ENCODE measurements around the gene GIT1. TPM values are rescaled to one million over a fixed set of nuclear protein-coding genes. Genes with fewer than 3 reads are reported as not detected.
"Not testable (repeated sequence)": the region's sequence is repeated elsewhere in the genome, so short reads cannot be mapped to it uniquely, and the experiment has no call there.

The GIT1 gene
- total RNA-seq, 4 donors from 2014 or later, result 28.7 to 50.4 (median 39.9) TPM

DNA sequence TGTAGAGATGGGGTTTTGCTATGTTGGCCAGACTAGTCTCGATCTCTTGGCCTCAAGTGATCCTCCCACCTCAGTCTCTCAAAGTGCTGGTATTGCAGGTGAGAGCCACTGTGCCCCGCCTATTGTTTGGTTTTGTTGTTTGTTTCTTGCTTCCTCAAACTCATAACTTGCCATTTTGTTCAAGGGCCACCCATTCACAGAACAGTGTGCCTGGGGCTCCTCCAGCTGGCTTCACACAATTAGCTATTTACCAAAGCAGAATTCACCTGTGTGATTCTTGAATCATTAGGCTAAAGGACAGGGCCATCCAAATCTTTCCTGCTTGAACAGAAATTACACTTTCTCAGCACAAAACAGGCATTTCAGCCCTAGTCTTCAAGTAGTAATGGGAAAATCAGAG lies 29.8 kb downstream of the GIT1 start:
- intact Hi-C loops (cut with DNase I), result no loop called here
- no peak overlapping the region for H3K4me3 ChIP-seq
- DNase-seq (ENCODE audit: extremely low spot score), result no peak
- WGBS, result 94% methylated on average over 2 of the region's 2 CpGs
- H3K4me1 ChIP-seq, result peaks cover 11 to 21% (median 15%) of the 10 kb centered on the region in 4 donors
- H3K27ac ChIP-seq (replicated peaks in 1 of 4), result no peak overlapping the region
- TF ChIP-seq POLR2A (IDR thresholded peaks at IDR 0.05; ENCODE audit: low read depth) (no peak), CTCF (IDR thresholded peaks at IDR 0.05) (no peak), POLR2AphosphoS5 (IDR thresholded peaks at IDR 0.05) (no peak), EP300 (IDR thresholded peaks at IDR 0.05) (no peak)
- H3K36me3 ChIP-seq, result peaks cover 4 to 18% (median 11%) of the 10 kb centered on the region in 4 donors
- H3K27me3 ChIP-seq, result no peaks in the 10 kb centered on the region
- H3K9me3 ChIP-seq, result no peaks in the 10 kb centered on the region

DNA sequence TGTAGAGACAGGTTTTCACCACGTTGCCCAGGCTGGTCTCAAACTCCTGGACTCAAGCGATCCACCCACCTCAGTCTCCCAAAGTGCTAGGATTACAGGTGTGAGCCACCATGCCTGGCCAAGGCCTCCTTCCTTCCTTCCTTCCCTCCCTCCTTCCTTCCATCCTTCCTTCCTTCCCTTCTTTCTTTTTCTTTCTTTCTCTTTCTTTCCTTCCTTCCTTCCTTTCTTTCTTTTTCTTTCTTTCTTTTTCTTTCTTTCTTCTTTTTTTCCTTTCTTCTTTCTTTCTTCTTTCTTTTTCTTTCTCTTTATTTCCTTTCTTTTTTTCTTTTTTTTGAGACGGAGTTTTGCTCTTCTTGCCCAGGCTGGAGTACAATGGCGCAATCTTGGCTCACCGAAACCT lies 31.3 kb downstream of the GIT1 start:
- Histone ChIP-seq H3K4me1 (peaks cover 8 to 16% (median 12%) of the 10 kb centered on the region in 4 donors), H3K36me3 (peaks cover 4 to 18% (median 11%) of the 10 kb centered on the region in 4 donors)
- H3K9me3 ChIP-seq; H3K27ac ChIP-seq (replicated peaks in 1 of 4); H3K27me3 ChIP-seq; H3K4me3 ChIP-seq; DNase-seq (ENCODE audit: extremely low spot score); intact Hi-C loops (cut with DNase I): not testable (repeated sequence)
- WGBS, result 90% methylated on average over 5 of the region's 5 CpGs

DNA sequence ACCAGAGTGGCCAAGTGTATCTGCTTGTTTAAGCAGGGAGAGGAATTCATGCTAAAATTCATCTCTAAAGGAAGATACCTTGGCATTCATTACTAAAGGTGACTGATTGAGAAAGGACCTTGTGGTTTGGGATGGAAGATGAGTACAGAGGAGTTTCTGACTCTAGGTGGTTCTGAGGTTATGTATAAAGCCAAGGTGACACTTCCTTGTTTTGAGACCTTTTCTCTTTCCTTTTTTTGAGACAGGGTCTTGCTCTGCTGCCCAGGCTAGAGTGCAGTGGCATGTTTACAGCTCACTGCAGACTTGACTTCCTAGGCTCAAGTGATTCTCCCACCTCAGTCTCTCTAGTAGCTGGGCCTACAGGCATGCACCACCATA lies 31.7 kb downstream of the GIT1 start:
- TF ChIP-seq EP300 (IDR thresholded peaks at IDR 0.05) (no peak), CTCF (IDR thresholded peaks at IDR 0.05) (no peak), POLR2AphosphoS5 (IDR thresholded peaks at IDR 0.05) (no peak), POLR2A (IDR thresholded peaks at IDR 0.05; ENCODE audit: low read depth) (no peak)
- Histone ChIP-seq H3K27me3 (no peaks in the 10 kb centered on the region), H3K4me3 (no peak overlapping the region), H3K9me3 (no peaks in the 10 kb centered on the region), H3K4me1 (peaks cover 8 to 14% (median 12%) of the 10 kb centered on the region in 4 donors), H3K27ac (replicated peaks in 1 of 4) (no peak overlapping the region), H3K36me3 (peaks cover 4 to 15% (median 9%) of the 10 kb centered on the region in 4 donors)
- intact Hi-C loops (cut with DNase I), result no loop called here
- no peak for DNase-seq (ENCODE audit: extremely low spot score)

- DNase-seq (ENCODE audit: extremely low spot score), result no peak
- H3K9me3 ChIP-seq, result no peaks in the 10 kb centered on the region
- WGBS, result no CpG with 5 or more reads among the region's 1 CpG
These were observed 32.2 kb downstream of the GIT1 start for GRCh38 chr17:29557085-29557738.

GRCh38 chr17:29555840-29556239 lies 33.6 kb downstream of the GIT1 start:
- H3K27ac ChIP-seq (replicated peaks in 1 of 4), result no peak overlapping the region
- intact Hi-C loops (cut with DNase I), result no loop called here
- no peaks in the 10 kb centered on the region for H3K9me3 ChIP-seq
- no peaks in the 10 kb centered on the region for H3K36me3 ChIP-seq
- WGBS, result 88% methylated on average over 2 of the region's 3 CpGs
- TF ChIP-seq CTCF (IDR thresholded peaks at IDR 0.05) (no peak), EP300 (IDR thresholded peaks at IDR 0.05) (no peak), POLR2AphosphoS5 (IDR thresholded peaks at IDR 0.05) (no peak), POLR2A (IDR thresholded peaks at IDR 0.05; ENCODE audit: low read depth) (no peak)
- no peak overlapping the region for H3K4me3 ChIP-seq
- no peaks in the 10 kb centered on the region for H3K27me3 ChIP-seq
- H3K4me1 ChIP-seq, result peaks cover 0 to 2% (median 0%) of the 10 kb centered on the region in 4 donors
- no peak for DNase-seq (ENCODE audit: extremely low spot score)

More at GRCh38 chr17:29557085-29557738, 32.2 kb downstream of the GIT1 start:
- peaks cover 8 to 14% (median 9%) of the 10 kb centered on the region in 4 donors for H3K4me1 ChIP-seq
- peaks cover 0 to 10% (median 4%) of the 10 kb centered on the region in 4 donors for H3K36me3 ChIP-seq
- H3K27ac ChIP-seq (replicated peaks in 1 of 4), result no peak overlapping the region
- no peak overlapping the region for H3K4me3 ChIP-seq
- H3K27me3 ChIP-seq, result no peaks in the 10 kb centered on the region
- intact Hi-C loops (cut with DNase I), result no loop called here
- TF ChIP-seq CTCF (IDR thresholded peaks at IDR 0.05) (no peak), POLR2AphosphoS5 (IDR thresholded peaks at IDR 0.05) (no peak), EP300 (IDR thresholded peaks at IDR 0.05) (no peak), POLR2A (IDR thresholded peaks at IDR 0.05; ENCODE audit: low read depth) (no peak)

All from esophagus muscularis mucosa (tissue), 4 donors.